GM12891 (cell line): ENCODE results near the gene RACK1.

Source experiments
- POLR2A ChIP-seq: IDR thresholded peaks from 2 replicates; pipeline ENCODE4 v1.6.1; 2011; ENCODE audit warnings: low read depth, low read length, control low read depth
- POLR2AphosphoS5 ChIP-seq: IDR thresholded peaks from 2 replicates; pipeline ENCODE4 v1.6.1; 2011; ENCODE audit warnings: low read depth, low read length, control low read depth
- TAF1 ChIP-seq: IDR thresholded peaks from 2 replicates; pipeline ENCODE4 v1.6.1; 2011; ENCODE audit warnings: low read depth, low read length, control low read depth

DNA sequence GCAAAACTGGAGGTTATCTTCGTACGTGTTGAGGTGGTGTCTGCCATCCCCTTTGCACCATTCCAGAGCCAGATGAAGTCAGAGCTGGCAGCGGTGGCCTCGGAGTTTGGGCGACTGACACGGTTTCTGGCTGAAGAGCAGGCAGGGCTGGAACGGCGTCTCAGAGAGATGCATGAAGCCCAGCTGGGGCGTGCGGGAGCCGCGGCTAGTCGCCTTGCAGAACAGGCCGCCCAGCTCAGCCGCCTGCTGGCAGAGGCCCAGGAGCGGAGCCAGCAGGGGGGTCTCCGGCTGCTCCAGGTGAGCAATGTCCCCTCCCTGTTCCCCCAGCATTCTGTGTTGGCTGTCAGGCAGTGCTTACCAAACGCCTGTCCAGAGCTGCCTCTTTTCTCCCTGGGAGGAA lies 11.1 kb downstream of the RACK1 start:
- TF ChIP-seq TAF1 (no peak), POLR2AphosphoS5 (no peak), POLR2A (no peak)
